Measurements from ENCODE around the gene TAAR1. TPM values are rescaled to one million over a fixed set of nuclear protein-coding genes. Genes with fewer than 3 reads are reported as not detected.

TAAR1 gene
- polyA plus RNA-seq, 1 of the 3 experiments (the other 2 are of a cell fraction): not detected

DNA sequence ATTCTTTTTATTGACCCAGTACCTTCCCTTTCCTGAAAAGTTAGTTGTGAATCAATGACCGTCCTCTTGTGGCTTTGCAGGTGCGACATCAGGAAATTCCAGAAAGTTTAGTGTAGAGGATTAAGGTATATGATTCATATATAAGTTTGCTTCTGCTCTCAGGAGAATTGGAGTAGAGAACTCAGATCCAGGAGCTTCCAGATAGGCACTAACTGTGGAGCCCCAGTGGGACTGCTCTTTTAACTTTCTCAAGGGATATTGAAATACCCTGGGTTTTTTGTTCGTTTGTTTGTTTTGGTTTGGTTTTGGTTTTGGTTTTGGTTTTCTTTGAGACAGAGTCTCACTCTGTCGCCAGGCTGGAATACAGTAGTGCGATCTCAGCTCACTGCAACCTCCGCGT is 44.4 kb downstream of the TAAR1 start (continued):
- no peak for TF ChIP-seq MAX (IDR thresholded peaks at IDR 0.05; ENCODE audit: low read depth)

GRCh38 chr6:132612449-132613108 is 46.4 kb downstream of the TAAR1 start:
- no peak for DNase-seq
- POLR2A ChIA-PET: no interaction called here
- 2% methylated on average over 4 of the region's 4 CpGs for WGBS (ENCODE audit: low lambda C conversion rate)

More at GRCh38 chr6:132612449-132613108, 46.4 kb downstream of the TAAR1 start:
- H3K27me3 ChIP-seq (ENCODE audit: insufficient read depth): no peaks in the 10 kb centered on the region; the same call in 1 of the 2 replicates
- CTCF ChIA-PET: interaction anchor here (0.6 kb wide), 1 partner anchor 692 kb away, joined by 3 read pairs; no protein-coding TSS in a partner anchor
- no peaks in the 10 kb centered on the region for H3F3A ChIP-seq (replicated peaks; ENCODE audit: insufficient read depth)
- no peaks in the 10 kb centered on the region for H4K20me1 ChIP-seq (ENCODE audit: insufficient read depth)
- H3K4me3 ChIP-seq (ENCODE audit: low read depth in 2 of 2, low read length in 1 of 2): no peak overlapping the region
- H3K4me2 ChIP-seq: no peak overlapping the region
- TF ChIP-seq RAD21 (IDR thresholded peaks at IDR 0.05; ENCODE audit: low read length): no peak
- no peak for TF ChIP-seq POLR2AphosphoS5 (IDR thresholded peaks at IDR 0.05; ENCODE audit: low read depth, low read length)
- no peak for TF ChIP-seq MXI1 (IDR thresholded peaks at IDR 0.05; ENCODE audit: low read depth, low read length)
- no peak for TF ChIP-seq FOXM1 (IDR thresholded peaks at IDR 0.05; ENCODE audit: low read depth)
- TF ChIP-seq NFIC (IDR thresholded peaks at IDR 0.05; ENCODE audit: borderline replicate concordance): no peak
- no peak for TF ChIP-seq CTCF (IDR thresholded peaks at IDR 0.05)
- no peak for TF ChIP-seq NRF1 (IDR thresholded peaks at IDR 0.05; ENCODE audit: low read depth, low read length)
- TF ChIP-seq, protein P1, sequence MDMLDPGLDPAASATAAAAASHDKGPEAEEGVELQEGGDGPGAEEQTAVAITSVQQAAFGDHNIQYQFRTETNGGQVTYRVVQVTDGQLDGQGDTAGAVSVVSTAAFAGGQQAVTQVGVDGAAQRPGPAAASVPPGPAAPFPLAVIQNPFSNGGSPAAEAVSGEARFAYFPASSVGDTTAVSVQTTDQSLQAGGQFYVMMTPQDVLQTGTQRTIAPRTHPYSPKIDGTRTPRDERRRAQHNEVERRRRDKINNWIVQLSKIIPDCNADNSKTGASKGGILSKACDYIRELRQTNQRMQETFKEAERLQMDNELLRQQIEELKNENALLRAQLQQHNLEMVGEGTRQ (IDR thresholded peaks at IDR 0.05; ENCODE audit: borderline replicate concordance, low read depth, low read length): no peak
- no peak for TF ChIP-seq ZBTB33 (IDR thresholded peaks at IDR 0.05; ENCODE audit: borderline replicate concordance, low read depth)
- H3K36me3 ChIP-seq (replicated peaks in 1 of 2; ENCODE audit: control insufficient read depth in 1 of 2, insufficient read depth in 2 of 2, low read length in 1 of 2): no peaks in the 10 kb centered on the region
- H3K4me1 ChIP-seq (ENCODE audit: control insufficient read depth in 1 of 2, insufficient read depth in 2 of 2, low read depth in 1 of 2, low read length in 1 of 2): no peaks in the 10 kb centered on the region
- H3K79me2 ChIP-seq (ENCODE audit: insufficient read depth): no peaks in the 10 kb centered on the region
- no peaks in the 10 kb centered on the region for H3K9me3 ChIP-seq
- H3K27ac ChIP-seq (ENCODE audit: low read depth in 2 of 2, low read length in 1 of 2): no peak overlapping the region
- no peaks in the 10 kb centered on the region for H3K9me2 ChIP-seq
- no peak overlapping the region for H3K9ac ChIP-seq
- H2AFZ ChIP-seq (ENCODE audit: low read depth): no peak overlapping the region
